ENCODE measurements around the gene CAPN10. TPM values are rescaled to one million over a fixed set of nuclear protein-coding genes. Genes with fewer than 3 reads are reported as not detected.

Gene CAPN10
- polyA plus RNA-seq, 2 of the 4 experiments (the other 2 are of a cell fraction): 8.4 to 15.8 TPM

- no peak overlapping the region for H3K4me3 ChIP-seq
- CTCF ChIA-PET: interaction anchor here (1.1 to 1.2 kb wide), 2 partner anchors 10 to 35 kb away, joined by 3 read pairs; no protein-coding TSS in a partner anchor
- no peak overlapping the region for H3K4me2 ChIP-seq
- FAIRE-seq (no peak), ATAC-seq (no peak), DNase-seq (ENCODE audit: low read depth in 1 of 2, low spot score in 1 of 2) (no peak)
- TF ChIP-seq BCL3 (IDR thresholded peaks at IDR 0.05) (no peak), ESRRA (IDR thresholded peaks at IDR 0.05; ENCODE audit: borderline replicate concordance, low read length) (no peak), SMC3 (IDR thresholded peaks at IDR 0.05) (no peak), JUN (IDR thresholded peaks at IDR 0.05) (no peak), EHF (CRISPR knock-in tag; IDR thresholded peaks at IDR 0.05) (no peak), CHD2 (IDR thresholded peaks at IDR 0.05; ENCODE audit: low read length, partially characterized antibody) (no peak), RCOR1 (IDR thresholded peaks at IDR 0.05; ENCODE audit: low read depth, low read length) (no peak), PHF8 (IDR thresholded peaks at IDR 0.05; ENCODE audit: borderline replicate concordance, low read depth) (no peak), HMGXB4 (CRISPR knock-in tag; IDR thresholded peaks at IDR 0.05; ENCODE audit: borderline replicate concordance) (no peak), RAD21 (conservative IDR thresholded peaks at IDR 0.05 in 1 of 2, IDR thresholded peaks at IDR 0.05 in 1 of 2) (no peak), FOSB (CRISPR knock-in tag; IDR thresholded peaks at IDR 0.05) (no peak), CEBPB (IDR thresholded peaks at IDR 0.05) (no peak), ATOH8 (CRISPR knock-in tag; IDR thresholded peaks at IDR 0.05; ENCODE audit: low read depth) (no peak), JUNB (IDR thresholded peaks at IDR 0.05) (no peak), ZSCAN20 (CRISPR knock-in tag; IDR thresholded peaks at IDR 0.05) (no peak), HOXA7 (CRISPR knock-in tag; IDR thresholded peaks at IDR 0.05) (no peak), CBX2 (IDR thresholded peaks at IDR 0.05; ENCODE audit: borderline replicate concordance, low read depth) (no peak), MAZ (IDR thresholded peaks at IDR 0.05; ENCODE audit: borderline replicate concordance, low read depth, low read length) (no peak), ZC3H11A (IDR thresholded peaks at IDR 0.05) (no peak), BHLHE40 (IDR thresholded peaks at IDR 0.05; ENCODE audit: low read depth, low read length) (no peak)
- 0% methylated on average over 1 of the region's 11 CpGs for WGBS (ENCODE audit: missing lambda C conversion rate)
- POLR2A ChIA-PET: no interaction called here
- no peak overlapping the region for H3K27ac ChIP-seq
- H3K4me1 ChIP-seq: no peaks in the 10 kb centered on the region
- H3K9me3 ChIP-seq: no peaks in the 10 kb centered on the region
Observed at GRCh38 chr2:240642806-240643092, 56.2 kb downstream of the CAPN10 start.

- WGBS (ENCODE audit: missing lambda C conversion rate): 17% methylated on average over 12 of the region's 13 CpGs
- Histone ChIP-seq H3K4me1 (no peaks in the 10 kb centered on the region), H3K4me2 (no peak overlapping the region), H3K4me3 (no peak overlapping the region), H3K27ac (no peak overlapping the region), H3K9me3 (no peaks in the 10 kb centered on the region)
- POLR2A ChIA-PET: no interaction called here
- CTCF ChIA-PET: interaction anchor here (1.1 to 1.2 kb wide), 2 partner anchors 10 to 36 kb away, joined by 3 read pairs; no protein-coding TSS in a partner anchor
- FAIRE-seq: no peak
- DNase-seq (ENCODE audit: low read depth in 1 of 2, low spot score in 1 of 2): no peak
- ATAC-seq: no peak
- TF ChIP-seq JUN (IDR thresholded peaks at IDR 0.05): no peak
- TF ChIP-seq ATOH8 (CRISPR knock-in tag; IDR thresholded peaks at IDR 0.05; ENCODE audit: low read depth): no peak
- no peak for TF ChIP-seq ELK1 (IDR thresholded peaks at IDR 0.05; ENCODE audit: low read depth, low read length)
- TF ChIP-seq BHLHE40 (IDR thresholded peaks at IDR 0.05; ENCODE audit: low read depth, low read length): no peak
- no peak for TF ChIP-seq KDM5A (IDR thresholded peaks at IDR 0.05)
- TF ChIP-seq PHF8 (IDR thresholded peaks at IDR 0.05; ENCODE audit: borderline replicate concordance, low read depth): no peak
- no peak for TF ChIP-seq NFE2L2 (conservative IDR thresholded peaks at IDR 0.05; ENCODE audit: low read length)
- no peak for TF ChIP-seq HDAC2 (IDR thresholded peaks at IDR 0.05)
- TF ChIP-seq, protein P1, sequence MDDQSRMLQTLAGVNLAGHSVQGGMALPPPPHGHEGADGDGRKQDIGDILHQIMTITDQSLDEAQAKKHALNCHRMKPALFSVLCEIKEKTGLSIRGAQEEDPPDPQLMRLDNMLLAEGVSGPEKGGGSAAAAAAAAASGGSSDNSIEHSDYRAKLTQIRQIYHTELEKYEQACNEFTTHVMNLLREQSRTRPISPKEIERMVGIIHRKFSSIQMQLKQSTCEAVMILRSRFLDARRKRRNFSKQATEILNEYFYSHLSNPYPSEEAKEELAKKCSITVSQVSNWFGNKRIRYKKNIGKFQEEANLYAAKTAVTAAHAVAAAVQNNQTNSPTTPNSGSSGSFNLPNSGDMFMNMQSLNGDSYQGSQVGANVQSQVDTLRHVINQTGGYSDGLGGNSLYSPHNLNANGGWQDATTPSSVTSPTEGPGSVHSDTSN (IDR thresholded peaks at IDR 0.05): no peak
- TF ChIP-seq FOSL2 (IDR thresholded peaks at IDR 0.05): no peak
- TF ChIP-seq FOSL2 (CRISPR knock-in tag; IDR thresholded peaks at IDR 0.05): no peak
- no peak for TF ChIP-seq RNF2 (IDR thresholded peaks at IDR 0.05; ENCODE audit: borderline replicate concordance, low read depth)
- TF ChIP-seq, protein P2, sequence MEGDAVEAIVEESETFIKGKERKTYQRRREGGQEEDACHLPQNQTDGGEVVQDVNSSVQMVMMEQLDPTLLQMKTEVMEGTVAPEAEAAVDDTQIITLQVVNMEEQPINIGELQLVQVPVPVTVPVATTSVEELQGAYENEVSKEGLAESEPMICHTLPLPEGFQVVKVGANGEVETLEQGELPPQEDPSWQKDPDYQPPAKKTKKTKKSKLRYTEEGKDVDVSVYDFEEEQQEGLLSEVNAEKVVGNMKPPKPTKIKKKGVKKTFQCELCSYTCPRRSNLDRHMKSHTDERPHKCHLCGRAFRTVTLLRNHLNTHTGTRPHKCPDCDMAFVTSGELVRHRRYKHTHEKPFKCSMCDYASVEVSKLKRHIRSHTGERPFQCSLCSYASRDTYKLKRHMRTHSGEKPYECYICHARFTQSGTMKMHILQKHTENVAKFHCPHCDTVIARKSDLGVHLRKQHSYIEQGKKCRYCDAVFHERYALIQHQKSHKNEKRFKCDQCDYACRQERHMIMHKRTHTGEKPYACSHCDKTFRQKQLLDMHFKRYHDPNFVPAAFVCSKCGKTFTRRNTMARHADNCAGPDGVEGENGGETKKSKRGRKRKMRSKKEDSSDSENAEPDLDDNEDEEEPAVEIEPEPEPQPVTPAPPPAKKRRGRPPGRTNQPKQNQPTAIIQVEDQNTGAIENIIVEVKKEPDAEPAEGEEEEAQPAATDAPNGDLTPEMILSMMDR (IDR thresholded peaks at IDR 0.05): no peak
Observed at GRCh38 chr2:240643093-240643810, 56.7 kb downstream of the CAPN10 start.
